RWPE2 (cell line): ENCODE measurements around the gene PNPLA6.

Experiments
- ATAC-seq: fragments of 200-7000 bp; cut with Tn5 transposase; 3 replicates; pipeline ENCODE4 v1.9.1; 2021; ENCODE audit warnings: low read depth
- DNase-seq: peaks from one replicate; pipeline ENCODE4 v3.0.0-alpha.2; 2020; ENCODE audit warnings: low spot score
- H3K27ac ChIP-seq: fragments of 450-650 bp; 2 replicates; pipeline ENCODE4 v1.5.1; 2017; ENCODE audit warnings: mild to moderate bottlenecking; ENCODE audit not compliant: poor library complexity, severe bottlenecking
- H3K27me3 ChIP-seq: fragments of 250-450 bp; sonication (Bioruptor Pico); 2 replicates; pipeline ENCODE4 v1.5.1; 2021; ENCODE audit warnings: mild to moderate bottlenecking, moderate library complexity; ENCODE audit not compliant: insufficient read depth, poor library complexity, severe bottlenecking
- H3K36me3 ChIP-seq: fragments of 250-450 bp; sonication (Bioruptor Pico); 2 replicates; pipeline ENCODE4 v1.5.1; 2020; ENCODE audit warnings: low read depth, mild to moderate bottlenecking, moderate library complexity
- H3K4me1 ChIP-seq: fragments of 250-450 bp; sonication (Bioruptor Pico); 2 replicates; pipeline ENCODE4 v1.5.1; 2021; ENCODE audit warnings: mild to moderate bottlenecking, moderate library complexity; ENCODE audit not compliant: insufficient read depth, poor library complexity, severe bottlenecking
- H3K4me3 ChIP-seq: fragments of 250-450 bp; sonication (Bioruptor Pico); 2 replicates; pipeline ENCODE4 v1.5.1; 2021; ENCODE audit warnings: mild to moderate bottlenecking, moderate library complexity; ENCODE audit not compliant: severe bottlenecking
- H3K9me3 ChIP-seq: fragments of 250-450 bp; sonication (Bioruptor Pico); 2 replicates; pipeline ENCODE4 v1.5.1; 2021; ENCODE audit warnings: mild to moderate bottlenecking, moderate library complexity; ENCODE audit not compliant: severe bottlenecking
- TF ChIP-seq, protein P1 (sequence below): fragments of 450-650 bp; IDR thresholded peaks from one replicate; pipeline ENCODE4 v1.5.1; 2017; ENCODE audit warnings: mild to moderate bottlenecking, moderate library complexity; ENCODE audit not compliant: poor library complexity, severe bottlenecking

The PNPLA6 gene

DNA sequence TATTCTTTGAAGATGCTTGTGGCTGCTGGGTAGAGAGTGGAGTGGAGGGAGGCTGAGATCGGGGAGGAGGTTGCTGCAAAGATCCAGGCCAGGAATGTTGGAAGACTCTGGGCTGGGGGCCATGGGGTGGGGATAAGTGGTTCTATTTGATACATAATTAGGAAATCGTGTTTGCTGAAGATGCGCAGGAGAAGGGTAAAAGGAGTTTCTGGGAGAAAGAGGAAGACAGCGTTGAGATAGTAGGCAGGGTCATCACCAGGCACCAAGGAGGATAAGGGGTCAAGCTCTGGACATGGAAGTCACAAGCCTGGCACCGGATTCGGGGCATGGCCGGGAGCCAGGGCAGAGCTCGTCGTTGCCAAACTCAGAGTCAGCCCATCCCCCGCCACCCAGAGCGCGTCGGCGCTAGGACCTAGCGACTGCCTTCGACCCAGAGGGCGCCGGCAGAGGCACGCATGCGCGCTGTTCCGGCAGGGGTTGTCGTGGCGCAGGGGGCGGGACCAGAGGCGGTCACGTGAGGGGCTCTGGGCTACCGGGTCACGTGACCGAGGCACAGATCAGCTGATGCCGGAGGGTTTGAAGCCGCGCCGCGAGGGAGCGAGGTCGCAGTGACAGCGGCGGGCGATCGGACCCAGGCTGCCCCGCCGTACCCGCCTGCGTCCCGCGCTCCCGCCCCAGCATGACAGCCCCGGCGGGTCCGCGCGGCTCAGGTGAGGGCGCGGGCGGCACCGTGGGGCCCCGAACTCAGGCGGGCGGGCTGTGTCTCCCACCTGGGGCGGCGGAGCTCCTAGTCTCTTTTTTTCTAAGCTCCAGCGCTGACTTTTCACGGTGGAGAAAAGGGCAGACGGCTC lies 13.2 kb upstream of the PNPLA6 start, which contains the start of gene MCOLN1:
Gene MCOLN1, plus strand, starts transcription at position 553 of the 851 bp plus-strand sequence. Its CDS starts 127 bp downstream, at position 680.
- DNase-seq (peak; percentile 98), ATAC-seq (peak; percentile 75)
- H3K4me3 ChIP-seq: peak within 1 kb of the TSS; percentile 67
- H3K9me3 ChIP-seq: no peaks in the 10 kb centered on the region
- H3K27ac ChIP-seq: peak within 1 kb of the TSS; percentile 18
- H3K4me1 ChIP-seq: no peaks in the 10 kb centered on the region
- peaks cover 4% of the 10 kb centered on the region; the same call in 1 of the 2 replicates for H3K36me3 ChIP-seq
- TF ChIP-seq, protein P1, sequence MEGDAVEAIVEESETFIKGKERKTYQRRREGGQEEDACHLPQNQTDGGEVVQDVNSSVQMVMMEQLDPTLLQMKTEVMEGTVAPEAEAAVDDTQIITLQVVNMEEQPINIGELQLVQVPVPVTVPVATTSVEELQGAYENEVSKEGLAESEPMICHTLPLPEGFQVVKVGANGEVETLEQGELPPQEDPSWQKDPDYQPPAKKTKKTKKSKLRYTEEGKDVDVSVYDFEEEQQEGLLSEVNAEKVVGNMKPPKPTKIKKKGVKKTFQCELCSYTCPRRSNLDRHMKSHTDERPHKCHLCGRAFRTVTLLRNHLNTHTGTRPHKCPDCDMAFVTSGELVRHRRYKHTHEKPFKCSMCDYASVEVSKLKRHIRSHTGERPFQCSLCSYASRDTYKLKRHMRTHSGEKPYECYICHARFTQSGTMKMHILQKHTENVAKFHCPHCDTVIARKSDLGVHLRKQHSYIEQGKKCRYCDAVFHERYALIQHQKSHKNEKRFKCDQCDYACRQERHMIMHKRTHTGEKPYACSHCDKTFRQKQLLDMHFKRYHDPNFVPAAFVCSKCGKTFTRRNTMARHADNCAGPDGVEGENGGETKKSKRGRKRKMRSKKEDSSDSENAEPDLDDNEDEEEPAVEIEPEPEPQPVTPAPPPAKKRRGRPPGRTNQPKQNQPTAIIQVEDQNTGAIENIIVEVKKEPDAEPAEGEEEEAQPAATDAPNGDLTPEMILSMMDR: no peak
- no peaks in the 10 kb centered on the region for H3K27me3 ChIP-seq

DNA sequence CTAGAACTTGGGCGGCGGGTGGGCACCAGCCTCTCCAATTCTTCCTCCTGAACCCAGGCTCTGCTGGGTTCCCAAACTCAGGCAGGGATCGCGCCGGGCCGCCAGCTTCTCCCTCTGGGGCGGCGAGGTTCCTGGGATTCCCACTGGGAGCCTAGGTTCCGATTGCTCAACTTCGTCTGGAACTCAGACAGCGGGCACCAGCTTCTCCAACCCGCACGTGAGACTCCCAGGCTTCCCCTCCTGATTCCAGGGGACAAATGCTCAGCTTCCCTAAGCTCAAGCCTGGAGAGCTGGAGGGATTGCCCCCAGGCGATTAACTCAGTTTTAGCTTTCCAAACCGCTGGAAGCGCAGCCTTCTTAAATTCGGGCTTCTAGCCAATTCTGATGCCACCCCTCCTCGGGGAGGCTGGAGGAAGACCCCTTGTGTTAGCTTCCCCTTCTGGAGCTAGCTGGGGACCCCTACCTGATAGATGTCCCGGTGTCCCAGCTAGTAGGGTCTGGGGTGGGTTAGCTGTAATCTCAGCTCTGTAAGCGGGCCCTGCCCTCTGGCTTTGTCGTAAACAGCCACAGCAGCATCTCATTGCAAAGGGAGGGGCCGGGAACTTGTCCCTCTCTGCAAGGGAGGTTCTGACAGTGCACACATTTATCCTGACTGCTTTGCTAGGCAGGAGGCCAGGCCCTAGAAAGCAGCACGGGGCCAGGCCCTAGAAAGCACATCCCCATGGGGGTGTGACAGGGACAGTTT lies 12.4 kb upstream of the PNPLA6 start:
- Histone ChIP-seq H3K27ac (no peak overlapping the region), H3K4me3 (peak overlapping the region; percentile 67), H3K36me3 (peaks cover 4% of the 10 kb centered on the region; the same call in 1 of the 2 replicates), H3K9me3 (no peaks in the 10 kb centered on the region), H3K27me3 (no peaks in the 10 kb centered on the region), H3K4me1 (no peaks in the 10 kb centered on the region)
- no peak for DNase-seq
- TF ChIP-seq, protein P1: no peak
- ATAC-seq: no peak

DNA sequence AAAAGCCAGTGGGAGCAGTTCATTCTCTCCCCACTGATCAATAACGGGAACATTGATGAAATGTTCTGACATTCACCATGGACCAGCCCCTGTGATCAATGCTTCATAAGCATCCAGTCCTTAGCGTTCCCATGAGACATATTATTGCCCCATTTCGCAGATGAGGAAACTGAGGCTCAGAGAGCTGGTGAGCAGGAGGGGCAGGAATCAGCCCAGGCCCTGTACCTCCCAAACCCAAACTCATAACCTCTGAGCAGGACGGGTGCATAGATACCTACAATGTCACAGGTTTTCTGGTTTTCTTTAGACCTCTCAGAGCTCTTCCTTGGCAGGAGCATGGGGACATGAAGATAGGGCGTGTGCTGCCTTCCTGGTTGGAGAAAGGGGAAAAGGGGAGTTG lies 11.0 kb upstream of the PNPLA6 start:
- Histone ChIP-seq H3K9me3 (no peaks in the 10 kb centered on the region), H3K4me1 (no peaks in the 10 kb centered on the region), H3K27ac (no peak overlapping the region), H3K4me3 (no peak overlapping the region), H3K27me3 (no peaks in the 10 kb centered on the region), H3K36me3 (peaks cover 5% of the 10 kb centered on the region; the same call in 1 of the 2 replicates)
- ATAC-seq (no peak), DNase-seq (no peak)
- TF ChIP-seq, protein P1: no peak

DNA sequence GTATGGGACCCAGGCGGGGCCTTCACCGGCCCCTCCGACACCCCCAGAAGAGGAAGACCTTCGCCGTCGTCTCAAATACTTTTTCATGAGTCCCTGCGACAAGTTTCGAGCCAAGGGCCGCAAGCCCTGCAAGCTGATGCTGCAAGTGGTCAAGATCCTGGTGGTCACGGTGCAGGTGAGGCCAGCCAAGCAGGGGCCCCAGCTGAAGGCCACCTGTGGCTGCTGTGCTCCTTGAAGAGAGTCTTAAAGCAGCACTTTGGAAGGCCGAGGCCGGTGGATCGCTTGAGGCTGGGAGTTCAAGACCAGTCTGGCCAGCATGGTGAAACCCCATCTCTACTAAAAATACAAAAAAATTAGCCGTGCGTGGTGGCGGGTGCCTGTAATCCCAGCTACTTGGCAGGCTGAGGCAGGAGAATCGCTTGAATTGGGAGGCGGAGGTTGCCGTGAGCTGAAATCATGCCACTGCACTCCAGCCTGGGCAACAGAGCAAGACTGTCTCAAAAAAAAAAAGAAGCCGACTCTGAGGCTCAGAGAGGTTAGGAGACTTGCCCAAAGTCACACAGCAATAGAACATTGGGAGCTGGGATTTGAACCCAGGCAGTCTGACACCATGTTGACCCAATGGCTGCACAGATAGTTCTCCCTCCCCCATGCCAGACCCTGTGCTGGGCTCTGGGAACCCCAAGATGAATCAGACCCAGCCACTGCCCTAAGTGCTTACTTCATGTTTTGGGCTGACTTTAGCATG lies 10.4 kb upstream of the PNPLA6 start:
- Histone ChIP-seq H3K4me3 (no peak overlapping the region), H3K9me3 (no peaks in the 10 kb centered on the region), H3K4me1 (no peaks in the 10 kb centered on the region), H3K27me3 (no peaks in the 10 kb centered on the region), H3K27ac (no peak overlapping the region), H3K36me3 (peaks cover 7% of the 10 kb centered on the region; the same call in 1 of the 2 replicates)
- ATAC-seq (no peak), DNase-seq (no peak)
- TF ChIP-seq, protein P1: no peak
